Gastrocnemius medialis (tissue), 4 donors: ENCODE data around the gene CD63. TPM values are rescaled to one million over a fixed set of nuclear protein-coding genes. Genes with fewer than 3 reads are reported as not detected.

Experiments used
- ATAC-seq, 2 donors: fragments of 150-250 bp; one replicate each; pipeline ENCODE4 v1.9.1; 2016
- DNase-seq, 2 donors: peaks; one replicate each; pipeline ENCODE4 v3.0.0-alpha.2; 2019
- H3K27ac ChIP-seq, 4 donors: fragments of 200-600 bp; sonication (generic); 1 replicate in 1 of 4; 2 replicates in 3 of 4; pipeline ENCODE4 v1.5.1; 2016 to 2018; ENCODE audit warnings: mild to moderate bottlenecking in 2 of 4, moderate library complexity in 1 of 4
- H3K27me3 ChIP-seq, 3 donors: fragments of 200-600 bp; sonication (generic) in 2 of 3; 1 replicate in 1 of 3; 2 replicates in 2 of 3; pipeline versions ENCODE4 v1.5.1 to v1.6.0; 2016 to 2019; ENCODE audit warnings: mild to moderate bottlenecking in 1 of 3, moderate library complexity in 1 of 3
- H3K36me3 ChIP-seq, 2 donors: fragments of 200-600 bp; sonication (generic) in 1 of 2; one replicate each; pipeline ENCODE4 v1.5.1; 2017 to 2018
- H3K4me1 ChIP-seq, 2 donors: fragments of 200-600 bp; sonication (generic) in 1 of 2; one replicate each; pipeline ENCODE4 v1.5.1; 2016 to 2017; ENCODE audit warnings: mild to moderate bottlenecking in 2 of 2
- H3K4me3 ChIP-seq, 4 donors: fragments of 200-600 bp; sonication (generic) in 3 of 4; 1 replicate in 1 of 4; 2 replicates in 3 of 4; pipeline ENCODE4 v1.5.1; 2016 to 2019; ENCODE audit warnings: mild to moderate bottlenecking in 2 of 4
- H3K9me3 ChIP-seq, 3 donors: fragments of 200-600 bp; sonication (generic) in 2 of 3; 1 replicate in 1 of 3; 2 replicates in 2 of 3; pipeline ENCODE4 v1.5.1; 2016 to 2019
- CTCF ChIP-seq, 5 experiments: fragments of 450-650 bp in 3 of 5; fragments of 200-600 bp in 2 of 5; sonication (generic) in 2 of 5; IDR thresholded peaks in 4 of 5; conservative IDR thresholded peaks in 1 of 5; 1 replicate in 4 of 5; 2 replicates in 1 of 5; pipeline ENCODE4 v1.5.1; 2016 to 2019; ENCODE audit warnings: antibody characterized with exemption in 5 of 5, mild to moderate bottlenecking in 3 of 5, moderate library complexity in 3 of 5
- POLR2A ChIP-seq, 2 donors: fragments of 450-650 bp; IDR thresholded peaks; one replicate each; pipeline ENCODE4 v1.6.1; 2017; ENCODE audit warnings: antibody characterized with exemption in 2 of 2, mild to moderate bottlenecking in 2 of 2, moderate library complexity in 2 of 2
- in situ Hi-C, 4 donors: fragments of 200-750 bp; cut with MboI; loops; one replicate each; pipeline versions ENCODE4 v1.15.0 to v1.8.0; 2017; ENCODE audit warnings: low sequenced_read_pairs in 4 of 4
- intact Hi-C: fragments of 100-400 bp; cut with DNase I; formaldehyde crosslinking; loops from one replicate; pipeline ENCODE4 v1.15.1; 2023; ENCODE audit warnings: low total_unique reads
- total RNA-seq, 4 donors: library from RNA; depleted of rRNA; stranded (reverse); fragments of >200 nt; gene quantifications; one replicate each; pipeline versions ENCODE4 v1.1.0 to v1.2.3, GENCODE V29; 2016

Gene CD63
- total RNA-seq, 4 donors from 2014 or later, result 423 to 1,107 (median 634) TPM

GRCh38 chr12:55703288-55703687 lies 25.5 kb downstream of the CD63 start:
- H3K27ac ChIP-seq, result peak overlapping the region; percentile 87 to 96 (median 92)
- H3K4me3 ChIP-seq, result peak overlapping the region; percentile 59 to 79 (median 68)
- in situ Hi-C loops (loop anchor here in 1 of 4 donors (25.0 kb wide), 1 partner anchor 1716 kb away; the partner anchor contains the start of gene HOXC10), intact Hi-C loops (loop anchor here (10.0 kb wide), 1 partner anchor 1418 kb away; the partner anchor contains the start of genes CBX5 and HNRNPA1)
- peak; percentile 89 to 95 for DNase-seq
- H3K4me1 ChIP-seq, result peaks cover 62 to 71% of the 10 kb centered on the region in 2 donors
- H3K9me3 ChIP-seq, result no peaks in the 10 kb centered on the region
- ATAC-seq, result peak; percentile 57 to 58
- peaks cover 0 to 13% of the 10 kb centered on the region in 2 donors for H3K36me3 ChIP-seq
- TF ChIP-seq CTCF (IDR thresholded peaks at IDR 0.05 in 4 of 5, conservative IDR thresholded peaks at IDR 0.05 in 1 of 5), result no peak
- TF ChIP-seq POLR2A (IDR thresholded peaks at IDR 0.05), result no peak
- no peaks in the 10 kb centered on the region for H3K27me3 ChIP-seq

- peak in 1 of 2 donors; percentile 45 for DNase-seq
- TF ChIP-seq CTCF (IDR thresholded peaks at IDR 0.05 in 4 of 5, conservative IDR thresholded peaks at IDR 0.05 in 1 of 5) (no peak), POLR2A (IDR thresholded peaks at IDR 0.05) (no peak)
- intact Hi-C loops, result loop anchor here (10.0 kb wide), 1 partner anchor 1418 kb away; the partner anchor contains the start of genes CBX5 and HNRNPA1
- peak; percentile 1 to 9 for ATAC-seq
- Histone ChIP-seq H3K4me3 (peak overlapping the region; percentile 26 to 79 (median 52)), H3K4me1 (peaks cover 61 to 68% of the 10 kb centered on the region in 2 donors), H3K36me3 (peaks cover 0 to 17% of the 10 kb centered on the region in 2 donors), H3K9me3 (no peaks in the 10 kb centered on the region), H3K27ac (peak overlapping the region; percentile 87 to 96 (median 92)), H3K27me3 (no peaks in the 10 kb centered on the region)
- in situ Hi-C loops, result loop anchor here in 1 of 4 donors (25.0 kb wide), 1 partner anchor 1716 kb away; the partner anchor contains the start of gene HOXC10
Measured at GRCh38 chr12:55702861-55703260, 25.9 kb downstream of the CD63 start.

GRCh38 chr12:55700255-55701018 lies 28.4 kb downstream of the CD63 start:
- ATAC-seq, result peak in 1 of 2 donors; percentile 36
- peak in 1 of 2 donors; percentile 89 for DNase-seq

More at GRCh38 chr12:55700255-55701018, 28.4 kb downstream of the CD63 start:
- intact Hi-C loops, result loop anchor here (2.0 to 10.0 kb wide), 2 partner anchors 18 to 1416 kb away; partner anchors contain the start of genes CBX5 and HNRNPA1
- Histone ChIP-seq H3K9me3 (no peaks in the 10 kb centered on the region), H3K4me3 (peak overlapping the region in 1 of 4 donors; percentile 12), H3K27ac (peak overlapping the region; percentile 87 to 96 (median 92)), H3K4me1 (peaks cover 54 to 56% of the 10 kb centered on the region in 2 donors), H3K27me3 (no peaks in the 10 kb centered on the region), H3K36me3 (peaks cover 0 to 41% of the 10 kb centered on the region in 2 donors)
- in situ Hi-C loops, result loop anchor here in 1 of 4 donors (25.0 kb wide), 1 partner anchor 1713 kb away; the partner anchor contains the start of gene HOXC10
- no peak for TF ChIP-seq CTCF (IDR thresholded peaks at IDR 0.05 in 4 of 5, conservative IDR thresholded peaks at IDR 0.05 in 1 of 5)
- no peak for TF ChIP-seq POLR2A (IDR thresholded peaks at IDR 0.05)
